ENCODE data around the gene DEAF1. TPM values are rescaled to one million over a fixed set of nuclear protein-coding genes. Genes with fewer than 3 reads are reported as not detected.

Gene DEAF1
- total and polyA plus RNA-seq, 2 donors (not counting 3 experiments of a cell fraction or from before 2014, with no cell fraction given), result 43.6 to 55.7 TPM

GRCh38 chr11:601573-602245 lies 93.3 kb downstream of the DEAF1 start:
- no peak for DNase-seq (ENCODE audit: low read depth, low spot score)
- H3K9me1 ChIP-seq (replicated peaks; ENCODE audit: control insufficient read depth, extremely low read depth, insufficient read depth, low read length), result no peaks in the 10 kb centered on the region
- H3K27me3 ChIP-seq (ENCODE audit: control insufficient read depth in 2 of 2, insufficient read depth in 2 of 2, low read length in 2 of 2), result no peaks in the 10 kb centered on the region
- H3K4me2 ChIP-seq (ENCODE audit: insufficient read depth, low read length), result no peak overlapping the region
- H3K79me2 ChIP-seq (ENCODE audit: control insufficient read depth, insufficient read depth, low read length), result no peaks in the 10 kb centered on the region
- FAIRE-seq, result no peak
- H3K9me3 ChIP-seq (replicated peaks; ENCODE audit: control insufficient read depth, insufficient read depth, low read length), result no peaks in the 10 kb centered on the region
- H3K36me3 ChIP-seq (ENCODE audit: control insufficient read depth in 2 of 2, extremely low read depth in 1 of 2, insufficient read depth in 2 of 2, low read length in 2 of 2), result peaks cover 19 to 65% of the 10 kb centered on the region in 2 experiments
- CTCF ChIA-PET, result interaction anchor here (1.0 kb wide), 1 partner anchor 26 kb away, joined by 3 read pairs; the partner anchor contains the start of gene PHRF1
- dilution Hi-C loops (cut with MboI; ENCODE audit: extremely low pct_ligation_motif_present, low sequenced_read_pairs), result no loop called here
- no peaks in the 10 kb centered on the region for H4K20me1 ChIP-seq (replicated peaks; ENCODE audit: control insufficient read depth, extremely low read depth, insufficient read depth, low read length)
- no TSS peak for BruUV-seq (replicated peaks)
- no peaks in the 10 kb centered on the region for H3K4me1 ChIP-seq (ENCODE audit: control insufficient read depth, extremely low read depth, insufficient read depth, low read length)
- POLR2A ChIA-PET, result no interaction called here
- TF ChIP-seq MYC (IDR thresholded peaks at IDR 0.05; ENCODE audit: low read depth, low read length), result no peak
- TF ChIP-seq GATA2 (IDR thresholded peaks at IDR 0.05; ENCODE audit: insufficient read depth, insufficient read length, low read depth, low read length), result no peak
- no peak for TF ChIP-seq JUN (IDR thresholded peaks at IDR 0.05; ENCODE audit: borderline replicate concordance, insufficient read depth, insufficient read length, low read depth)
- no peak for TF ChIP-seq FOS (IDR thresholded peaks at IDR 0.05; ENCODE audit: borderline replicate concordance, insufficient read depth, low read length)
- no peak for TF ChIP-seq MAX (IDR thresholded peaks at IDR 0.05; ENCODE audit: insufficient read depth, insufficient read length)
- no peak for TF ChIP-seq CTCF (IDR thresholded peaks at IDR 0.05; ENCODE audit: extremely low read depth in 1 of 2, insufficient read depth in 1 of 2, low read depth in 1 of 2, low read length in 2 of 2)
- no peak for TF ChIP-seq POLR2A (IDR thresholded peaks at IDR 0.05; ENCODE audit: low read depth, low read length)
- no peak for TF ChIP-seq EZH2 (IDR thresholded peaks at IDR 0.05; ENCODE audit: borderline replicate concordance, low read depth, low read length, severe bottlenecking)
- no peak for TF ChIP-seq POLR2AphosphoS5 (IDR thresholded peaks at IDR 0.05; ENCODE audit: insufficient read depth, low read depth, low read length)
- no peak overlapping the region for H2AFZ ChIP-seq (ENCODE audit: low read depth, low read length)
- H3K9ac ChIP-seq (replicated peaks; ENCODE audit: extremely low read depth, insufficient read depth, low read length), result no peak overlapping the region
- intact Hi-C loops (cut with micrococcal nuclease), result no loop called here
- no peak overlapping the region for H3K27ac ChIP-seq (ENCODE audit: insufficient read depth, low read depth, low read length)
- H3K4me3 ChIP-seq (replicated peaks in 1 of 3; ENCODE audit: insufficient read depth in 1 of 3, low read depth in 1 of 3, low read length in 3 of 3), result no peak overlapping the region

All from endothelial cell of umbilical vein (primary cell).